Measurements from ENCODE around the gene FGF11.
A peak's percentile ranks its signal among the peaks of the same experiment; 100 is the strongest.

Gene FGF11

GRCh38 chr17:7439462-7440112 lies at the start of gene FGF11:
FGF11 (plus strand) TSS chr17:7439512; CDS start chr17:7439621, 109 bp downstream.
- DNase-seq = no peak

GRCh38 chr17:7389924-7390910 lies 49.1 kb upstream of the FGF11 start:
- DNase-seq = no peak

- no peak for DNase-seq
Measured at GRCh38 chr17:7391307-7391706, 48.0 kb upstream of the FGF11 start.

- no peak for DNase-seq
Measured at GRCh38 chr17:7392696-7393612, 46.4 kb upstream of the FGF11 start.

- peak; percentile 80 to 83 for DNase-seq
Measured at GRCh38 chr17:7393613-7394451, 45.5 kb upstream of the FGF11 start.

GRCh38 chr17:7394452-7395191 lies 44.7 kb upstream of the FGF11 start, which contains the start of gene PLSCR3:
PLSCR3 (minus strand) TSS chr17:7394525; CDS start chr17:7394110, 415 bp downstream.
- peak; percentile 78 to 85 for DNase-seq

GRCh38 chr17:7396147-7396546 lies 43.2 kb upstream of the FGF11 start:
- no peak for DNase-seq

GRCh38 chr17:7398612-7399011 lies 40.7 kb upstream of the FGF11 start:
- no peak for DNase-seq

- peak in 1 of 2 donors; percentile 15 for DNase-seq
Measured at GRCh38 chr17:7403043-7403726, 36.1 kb upstream of the FGF11 start.

- DNase-seq = no peak
Measured at GRCh38 chr17:7403727-7403976, 35.7 kb upstream of the FGF11 start.

GRCh38 chr17:7403977-7404736 lies 35.2 kb upstream of the FGF11 start, which contains the start of gene TMEM256:
TMEM256 (minus strand) TSS chr17:7404097; CDS start chr17:7404084, 13 bp downstream.
- peak; percentile 97 to 98 for DNase-seq

GRCh38 chr17:7404737-7405349 lies 34.5 kb upstream of the FGF11 start:
- DNase-seq = peak in 1 of 2 donors; percentile 73

GRCh38 chr17:7405350-7406234 lies 33.7 kb upstream of the FGF11 start:
- DNase-seq = no peak

- DNase-seq = no peak
Measured at GRCh38 chr17:7406235-7406825, 33.0 kb upstream of the FGF11 start.

GRCh38 chr17:7407082-7407481 lies 32.2 kb upstream of the FGF11 start:
- no peak for DNase-seq

- DNase-seq = no peak
Measured at GRCh38 chr17:7407485-7408251, 31.6 kb upstream of the FGF11 start, which contains the start of gene NLGN2. NLGN2 (plus strand) TSS chr17:7407845; CDS start chr17:7408256, 411 bp downstream.

GRCh38 chr17:7408252-7408727 lies 31.0 kb upstream of the FGF11 start:
- peak; percentile 45 to 46 for DNase-seq
